Hypothalamus (tissue), 51 donors: ENCODE measurements around the gene ZNF311.

ENCODE experiments used
- DNase-seq, 51 donors: peaks; one replicate each; lab custom pipeline; 2025; lab: John Stamatoyannopoulos, UW

Gene ZNF311

DNA sequence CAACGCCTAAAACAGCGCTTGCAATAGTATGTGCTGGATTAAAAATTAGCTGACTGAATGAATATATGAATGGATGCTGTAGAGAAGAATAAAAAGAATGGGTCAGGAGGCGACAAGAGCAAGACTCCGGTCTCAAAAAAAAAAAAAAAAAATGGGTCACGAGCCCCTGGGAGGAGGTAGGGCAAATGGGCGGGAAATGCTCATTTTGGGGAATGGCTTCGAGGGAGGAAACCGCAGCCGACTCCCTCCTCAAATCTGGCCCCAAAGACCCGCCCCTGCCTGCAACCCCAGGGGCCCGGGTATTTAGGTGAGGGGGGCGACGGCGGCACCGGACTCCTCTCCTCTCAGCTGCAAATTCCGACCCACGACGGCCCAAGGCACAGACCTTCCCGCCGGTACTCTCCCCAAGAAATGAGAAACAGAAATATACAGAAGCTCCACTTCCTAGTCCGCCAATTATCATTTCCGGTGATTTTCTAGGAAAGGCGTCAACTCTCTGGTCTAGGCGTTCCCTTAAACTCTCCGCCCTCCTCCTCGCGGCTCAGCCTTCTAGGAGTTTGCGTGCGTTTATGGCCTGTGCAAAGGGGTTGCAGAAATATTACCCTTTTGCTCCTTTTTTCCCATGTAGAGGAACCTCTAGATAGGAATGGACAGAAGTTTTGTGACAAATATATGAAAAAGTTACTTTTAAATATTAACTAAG lies at the start of gene ZNF311:
Gene ZNF311, minus strand, starts transcription at position 133 of the 703 bp plus-strand sequence. CDS start 1,361 bp downstream, outside the sequence.
- peak in 24 of 51 donors; percentile 5 to 81 (median 14) for DNase-seq

GRCh38 chr6:29051680-29052079 lies 46.6 kb upstream of the ZNF311 start:
- no peak for DNase-seq

GRCh38 chr6:29045075-29045474 lies 40.0 kb upstream of the ZNF311 start, which contains the start of gene OR2W1:
Gene OR2W1, minus strand, starts transcription at chr6:29045175. Its CDS starts 0 bp downstream, at chr6:29045175.
- DNase-seq, result no peak

DNA sequence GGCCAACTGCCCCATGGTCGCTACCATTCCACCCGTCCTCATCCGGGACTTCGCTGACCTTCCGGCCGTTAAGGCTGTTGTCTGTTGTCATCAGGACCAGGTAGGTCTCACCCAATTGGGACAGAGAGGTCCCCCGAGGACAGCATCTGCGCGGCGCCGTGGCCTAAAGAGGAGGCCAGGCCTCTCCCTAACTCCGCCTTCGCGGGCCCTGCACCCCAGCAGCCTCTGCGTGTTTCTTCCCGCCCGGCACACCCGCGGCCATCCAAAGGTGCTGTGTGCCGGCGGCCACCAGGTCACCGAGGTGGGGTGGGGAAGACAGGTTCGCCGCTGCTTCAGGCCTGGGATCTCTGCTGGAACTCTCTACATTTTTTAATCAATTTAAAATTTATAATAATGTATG lies 30.8 kb upstream of the ZNF311 start:
- DNase-seq, result no peak

GRCh38 chr6:29028821-29029220 lies 23.7 kb upstream of the ZNF311 start:
- DNase-seq, result no peak

GRCh38 chr6:29025927-29026585 lies 20.9 kb upstream of the ZNF311 start:
- no peak for DNase-seq

GRCh38 chr6:29021434-29021833 lies 16.3 kb upstream of the ZNF311 start:
- DNase-seq, result no peak

DNA sequence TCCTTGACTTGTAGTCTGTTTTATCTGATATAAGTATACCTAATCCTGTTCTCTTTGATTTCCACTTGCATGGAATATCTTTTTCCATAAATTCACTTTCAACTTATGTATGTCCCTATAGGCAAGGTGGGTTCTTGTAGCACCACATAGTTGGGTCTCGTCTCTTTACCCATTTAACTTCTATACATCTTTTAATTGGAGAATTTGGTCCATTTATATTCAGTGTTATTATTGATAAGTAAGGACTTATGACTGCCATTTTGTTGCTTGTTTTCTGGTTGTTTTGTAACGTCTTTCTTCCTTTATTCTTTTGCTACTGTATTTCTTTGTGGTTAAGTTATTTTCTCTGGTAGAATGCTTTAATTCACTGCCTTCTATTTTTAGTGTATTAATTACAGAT lies 14.5 kb upstream of the ZNF311 start:
- no peak for DNase-seq

DNA sequence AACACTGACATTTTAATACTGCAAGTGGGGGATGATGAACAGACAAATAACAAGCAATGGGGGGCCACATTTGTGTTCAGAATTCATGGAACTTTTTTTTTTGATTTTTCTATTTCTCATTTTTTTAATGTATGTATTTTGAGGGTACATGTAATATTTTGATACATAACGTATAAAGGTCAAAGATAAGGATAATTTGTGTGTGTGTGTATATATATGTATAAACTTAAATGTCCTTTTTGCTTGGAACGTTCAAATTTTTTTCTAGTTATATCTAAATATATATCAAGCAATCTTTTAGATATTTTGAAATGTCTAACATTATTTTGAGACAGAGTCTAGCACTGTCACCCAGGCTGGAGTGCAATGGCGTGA lies 12.3 kb upstream of the ZNF311 start:
- no peak for DNase-seq

GRCh38 chr6:29016559-29017427 lies 11.7 kb upstream of the ZNF311 start:
- peak in 44 of 51 donors; percentile 6 to 81 (median 41) for DNase-seq

DNA sequence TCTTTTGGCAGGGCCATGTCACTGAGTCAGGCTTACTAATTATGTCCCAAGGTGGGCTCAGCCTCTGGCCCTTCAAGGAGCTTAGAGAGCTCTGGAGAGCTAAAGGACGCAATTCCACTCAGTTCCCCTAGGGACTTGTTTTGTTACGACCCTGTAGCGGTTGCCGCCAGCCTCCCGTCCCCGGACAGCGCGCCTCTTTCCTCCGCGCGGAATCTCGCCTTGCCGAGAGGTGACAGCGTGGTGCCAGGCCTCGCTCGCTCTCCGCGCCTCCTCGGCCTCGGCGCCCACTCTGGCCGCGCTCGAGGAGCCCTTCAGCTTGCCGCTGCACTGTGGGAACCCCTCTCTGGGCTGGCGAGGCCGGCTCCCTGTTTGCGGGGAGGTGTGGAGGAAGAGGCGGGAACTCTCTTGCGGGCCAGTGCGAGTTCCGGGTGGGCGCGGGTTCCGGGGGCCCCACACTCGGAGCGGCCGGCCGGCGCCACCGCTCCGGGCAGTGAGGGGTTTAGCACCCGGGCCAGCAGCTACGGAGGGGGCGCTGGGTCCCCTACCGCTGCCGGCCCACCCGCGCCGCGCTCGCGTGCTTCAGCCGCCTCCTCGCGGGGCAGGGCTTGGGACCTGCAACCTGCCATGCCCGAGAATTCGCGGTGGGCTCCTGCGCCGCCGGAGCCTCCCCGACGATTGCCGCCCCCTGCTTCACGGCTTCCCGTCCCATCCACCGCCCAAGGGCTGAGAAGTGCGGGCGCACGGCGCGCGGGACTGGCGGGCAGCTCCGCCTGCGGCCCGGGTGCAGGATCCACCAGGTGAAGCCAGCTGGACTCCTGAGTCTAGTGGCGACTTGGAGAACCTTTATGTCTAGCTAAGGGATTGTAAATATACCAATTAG lies 9.9 kb upstream of the ZNF311 start:
- no peak for DNase-seq

GRCh38 chr6:29011276-29011734 lies 6.2 kb upstream of the ZNF311 start:
- DNase-seq, result peak in 19 of 51 donors; percentile 2 to 48 (median 22)

GRCh38 chr6:29009358-29009757 lies 4.2 kb upstream of the ZNF311 start:
- no peak for DNase-seq

DNA sequence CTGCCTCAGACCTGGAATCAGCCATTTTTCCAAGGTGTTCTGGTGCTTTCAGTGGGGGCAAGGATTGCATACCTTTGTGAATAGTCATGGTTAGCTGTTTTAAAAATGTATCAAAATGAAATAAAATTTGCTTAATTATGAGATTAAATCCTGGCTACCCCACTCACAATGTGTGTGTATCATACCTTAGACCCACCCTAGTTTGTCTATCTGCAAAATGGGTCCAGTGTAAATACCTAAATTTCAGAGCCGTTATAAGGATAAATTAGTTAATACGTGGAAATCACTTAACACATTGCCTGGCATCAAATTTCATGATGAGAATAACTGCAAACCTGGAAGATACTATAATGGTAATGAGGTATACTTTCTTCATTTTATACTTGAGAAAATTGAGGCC lies 3.0 kb upstream of the ZNF311 start:
- no peak for DNase-seq

- DNase-seq, result no peak
Observed at GRCh38 chr6:28996844-28997510, 8.1 kb downstream of the ZNF311 start.

DNA sequence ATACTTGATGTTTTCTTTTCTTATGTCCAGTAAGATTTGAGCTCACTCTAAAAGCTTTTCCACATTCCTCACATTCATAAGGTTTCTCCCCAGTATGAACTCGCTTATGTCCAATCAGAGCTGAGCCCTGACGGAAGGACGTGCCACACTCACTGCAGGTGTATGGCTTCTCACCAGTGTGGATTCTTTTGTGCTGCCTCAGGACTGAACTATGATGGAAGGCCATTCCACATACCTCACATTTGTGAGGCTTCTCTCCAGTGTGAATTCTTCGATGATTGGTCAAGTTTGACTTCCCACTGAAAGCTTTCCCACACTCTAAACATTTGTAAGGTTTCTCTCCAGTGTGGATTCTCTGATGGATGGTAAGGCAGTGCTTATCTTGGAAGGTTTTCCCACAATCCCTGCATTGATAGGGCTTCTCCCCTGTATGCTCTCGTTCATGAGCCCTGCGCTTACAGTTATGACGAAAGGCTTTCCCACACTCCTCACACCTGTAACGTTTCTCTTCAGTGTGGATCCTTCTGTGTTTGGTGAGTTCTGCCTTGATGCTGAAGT lies 9.9 kb downstream of the ZNF311 start:
- DNase-seq, result no peak

GRCh38 chr6:28988536-28989311 lies 16.4 kb downstream of the ZNF311 start:
- peak in 7 of 51 donors; percentile 0 to 24 (median 2) for DNase-seq

- DNase-seq, result peak in 44 of 51 donors; percentile 10 to 82 (median 56)
Observed at GRCh38 chr6:28985462-28986164, 19.5 kb downstream of the ZNF311 start.
